GM12864 (cell line): ENCODE data around the gene RPS6KB2.
A peak's percentile ranks its signal among the peaks of the same experiment; 100 is the strongest.
"Not testable (repeated sequence)": the region's sequence is repeated elsewhere in the genome, so short reads cannot be mapped to it uniquely, and the experiment has no call there.

ENCODE experiments used
- DNase-seq: peaks from one replicate; pipeline ENCODE4 v3.0.0-alpha.2; 2011; ENCODE audit warnings: low read depth
- H3K4me3 ChIP-seq: 2 replicates; pipeline ENCODE4 v1.5.1; 2011; ENCODE audit warnings: mild to moderate bottlenecking, low read depth, low read length, control low read depth
- CTCF ChIP-seq: IDR thresholded peaks from 2 replicates; pipeline ENCODE4 v1.5.1; 2011; ENCODE audit warnings: low read depth, mild to moderate bottlenecking, moderate library complexity, low read length, control low read depth, inconsistent platforms; ENCODE audit errors: missing control alignments

The RPS6KB2 gene

GRCh38 chr11:67398661-67399563, 29.4 kb upstream of the RPS6KB2 start:
- no peak overlapping the region for H3K4me3 ChIP-seq
- no peak for DNase-seq
- TF ChIP-seq CTCF, result no peak

- DNase-seq, result no peak
- H3K4me3 ChIP-seq, result peak overlapping the region; percentile 86
- TF ChIP-seq CTCF, result no peak
Observed at GRCh38 chr11:67400251-67400941, 27.9 kb upstream of the RPS6KB2 start.

- H3K4me3 ChIP-seq, result peak overlapping the region; percentile 86
- DNase-seq, result no peak
- no peak for TF ChIP-seq CTCF
Observed at GRCh38 chr11:67400942-67401494, 27.3 kb upstream of the RPS6KB2 start.

GRCh38 chr11:67401495-67402191, 26.7 kb upstream of the RPS6KB2 start, which contains the start of gene PPP1CA:
TSS of gene PPP1CA (minus strand) at chr11:67401858. CDS start at chr11:67401782, 76 bp downstream.
- TF ChIP-seq CTCF, result peak; percentile 24
- H3K4me3 ChIP-seq, result peak within 1 kb of the TSS; percentile 86
- DNase-seq, result peak; percentile 57

GRCh38 chr11:67402192-67402839, 26.0 kb upstream of the RPS6KB2 start:
- H3K4me3 ChIP-seq, result peak overlapping the region; percentile 48
- DNase-seq, result not testable (repeated sequence)

GRCh38 chr11:67403085-67403484, 25.2 kb upstream of the RPS6KB2 start:
- peak overlapping the region; percentile 67 for H3K4me3 ChIP-seq
- DNase-seq, result not testable (repeated sequence)

GRCh38 chr11:67404515-67405195, 23.6 kb upstream of the RPS6KB2 start:
- TF ChIP-seq CTCF, result no peak
- H3K4me3 ChIP-seq, result peak overlapping the region; percentile 67
- no peak for DNase-seq
